Activated CD4-positive, alpha-beta T cell treated with anti-CD3 and anti-CD28 coated beads for 24 hours (primary cell): ENCODE measurements around the gene FAM222A.

Experiments used
- DNase-seq, 2 donors: peaks; one replicate each; pipeline ENCODE4 v3.0.0-alpha.2; 2020; ENCODE audit warnings: low read depth in 2 of 2

The FAM222A gene

GRCh38 chr12:109725321-109726105 lies 11.9 kb downstream of the FAM222A start:
- no peak for DNase-seq

- DNase-seq: no peak
These were observed 12.5 kb downstream of the FAM222A start for GRCh38 chr12:109726106-109726497.

GRCh38 chr12:109726511-109727038 lies 12.9 kb downstream of the FAM222A start:
- no peak for DNase-seq

DNA sequence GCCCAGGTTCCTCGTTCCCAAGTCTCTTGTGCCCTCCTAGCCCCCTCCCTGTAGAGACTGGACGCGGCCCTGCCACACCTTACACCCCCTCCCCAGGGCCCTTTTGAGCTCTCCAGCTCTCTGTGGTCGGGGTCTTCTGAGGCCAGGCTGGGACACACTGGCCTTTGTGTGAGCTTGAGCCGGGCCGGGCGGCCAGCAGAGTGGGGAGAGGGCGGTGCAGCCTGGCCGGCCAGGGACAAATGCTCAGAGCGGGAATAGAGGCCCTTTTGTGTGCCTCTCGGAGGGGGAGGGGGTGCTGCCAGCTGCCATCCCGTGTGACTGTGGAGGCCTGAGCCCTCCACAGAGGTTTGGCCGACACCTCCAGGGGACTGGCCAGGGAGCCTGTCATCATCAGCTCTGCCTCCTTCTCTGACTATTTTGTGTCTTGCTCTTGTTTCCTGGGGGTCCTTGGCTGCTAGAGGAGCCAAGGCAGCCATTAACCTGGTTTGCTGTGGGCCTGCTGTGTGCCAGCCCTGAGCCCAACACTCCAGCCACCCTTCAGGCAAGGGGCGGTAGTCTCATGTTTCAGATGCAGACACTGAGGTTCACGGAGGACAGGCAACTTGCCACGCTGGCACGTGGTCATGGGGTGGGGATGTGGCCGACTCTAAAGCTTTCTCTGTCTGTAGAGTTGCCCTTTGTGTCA lies 13.6 kb downstream of the FAM222A start:
- no peak for DNase-seq

GRCh38 chr12:109727746-109728726 lies 14.4 kb downstream of the FAM222A start:
- no peak for DNase-seq

DNA sequence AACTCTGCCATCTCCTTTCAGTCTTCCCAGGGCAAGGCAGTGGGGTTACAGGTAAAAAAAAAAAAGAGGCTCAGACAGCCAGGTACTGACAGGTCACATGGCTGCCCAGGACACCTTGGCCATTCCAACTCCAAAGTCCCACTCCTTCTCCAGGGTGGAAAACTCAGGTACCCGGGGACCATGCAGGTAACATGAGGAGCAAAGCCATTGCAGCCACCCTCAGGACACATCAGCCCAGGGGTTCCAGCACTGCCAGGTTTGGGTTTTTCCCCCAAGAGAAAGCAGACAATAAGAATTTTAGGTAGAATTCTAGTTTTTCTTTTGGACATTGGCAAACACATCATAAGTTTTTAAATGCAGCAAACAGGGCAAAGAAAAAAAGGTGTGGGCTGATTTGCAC lies 15.3 kb downstream of the FAM222A start:
- DNase-seq: no peak

GRCh38 chr12:109729371-109729781 lies 15.8 kb downstream of the FAM222A start:
- DNase-seq: no peak

DNA sequence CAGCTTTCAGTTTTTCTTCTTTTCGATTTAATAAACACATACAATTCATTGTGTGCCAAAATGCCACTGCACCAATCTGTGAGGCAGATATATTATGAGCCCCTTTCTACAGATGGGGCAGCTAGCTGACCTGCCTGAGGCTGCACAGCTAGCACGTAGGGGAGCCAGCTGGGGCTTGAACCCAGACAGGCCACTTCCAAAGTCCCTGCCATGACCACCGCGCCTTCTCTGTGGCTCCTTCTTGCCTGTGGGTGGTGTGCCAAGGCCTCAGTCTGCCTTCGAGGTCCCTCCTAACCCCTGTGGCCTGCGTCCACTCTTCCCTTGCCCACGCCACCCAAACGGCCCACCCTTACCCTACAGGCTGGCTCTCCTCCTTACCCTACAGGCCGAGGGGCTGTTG lies 16.2 kb downstream of the FAM222A start:
- DNase-seq: no peak

DNA sequence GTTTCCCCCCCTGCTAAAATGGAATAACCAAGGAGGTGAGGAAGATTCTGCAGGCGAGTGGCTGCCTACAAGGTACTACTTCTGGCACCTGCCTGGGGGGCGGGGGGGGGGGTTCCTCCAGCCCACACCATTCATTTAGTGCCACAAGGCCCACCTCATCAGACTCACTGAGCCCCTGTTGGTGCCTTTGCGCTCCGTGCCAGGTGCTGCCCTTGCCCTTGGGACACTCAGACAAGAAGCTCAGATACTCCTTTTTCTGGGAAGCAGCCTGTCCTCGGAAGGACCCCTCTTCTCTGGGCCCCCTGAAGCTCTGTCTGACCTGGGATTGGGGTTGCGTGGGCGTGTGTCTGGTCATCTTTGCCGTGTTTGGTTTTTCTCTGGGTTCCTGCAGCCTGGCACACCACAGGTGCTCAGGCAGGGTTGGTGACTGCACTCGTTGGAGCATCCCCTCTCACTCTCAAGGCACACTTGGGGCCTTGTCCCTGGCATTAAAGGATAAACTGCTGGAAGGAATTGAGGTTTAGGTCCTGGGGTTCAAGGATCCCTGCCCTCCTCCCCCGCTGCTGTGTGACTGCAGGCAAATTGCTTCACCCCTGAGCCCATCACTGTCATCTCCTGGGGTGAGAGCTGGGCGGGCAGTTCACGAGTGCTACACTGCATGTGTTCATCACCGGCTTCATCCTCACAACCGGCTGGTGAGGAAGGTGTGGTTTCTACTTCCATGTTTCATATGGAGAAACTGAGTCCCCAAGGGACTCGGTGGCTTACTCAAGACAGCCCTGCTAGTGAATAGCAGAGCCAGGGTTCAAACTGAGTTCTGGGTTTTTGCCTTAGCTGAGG lies 16.9 kb downstream of the FAM222A start:
- no peak for DNase-seq

- DNase-seq: no peak
These were observed 17.7 kb downstream of the FAM222A start for GRCh38 chr12:109731231-109731731.

- no peak for DNase-seq
These were observed 18.2 kb downstream of the FAM222A start for GRCh38 chr12:109731806-109732205.

GRCh38 chr12:109732321-109733305 lies 19.0 kb downstream of the FAM222A start:
- DNase-seq: no peak

DNA sequence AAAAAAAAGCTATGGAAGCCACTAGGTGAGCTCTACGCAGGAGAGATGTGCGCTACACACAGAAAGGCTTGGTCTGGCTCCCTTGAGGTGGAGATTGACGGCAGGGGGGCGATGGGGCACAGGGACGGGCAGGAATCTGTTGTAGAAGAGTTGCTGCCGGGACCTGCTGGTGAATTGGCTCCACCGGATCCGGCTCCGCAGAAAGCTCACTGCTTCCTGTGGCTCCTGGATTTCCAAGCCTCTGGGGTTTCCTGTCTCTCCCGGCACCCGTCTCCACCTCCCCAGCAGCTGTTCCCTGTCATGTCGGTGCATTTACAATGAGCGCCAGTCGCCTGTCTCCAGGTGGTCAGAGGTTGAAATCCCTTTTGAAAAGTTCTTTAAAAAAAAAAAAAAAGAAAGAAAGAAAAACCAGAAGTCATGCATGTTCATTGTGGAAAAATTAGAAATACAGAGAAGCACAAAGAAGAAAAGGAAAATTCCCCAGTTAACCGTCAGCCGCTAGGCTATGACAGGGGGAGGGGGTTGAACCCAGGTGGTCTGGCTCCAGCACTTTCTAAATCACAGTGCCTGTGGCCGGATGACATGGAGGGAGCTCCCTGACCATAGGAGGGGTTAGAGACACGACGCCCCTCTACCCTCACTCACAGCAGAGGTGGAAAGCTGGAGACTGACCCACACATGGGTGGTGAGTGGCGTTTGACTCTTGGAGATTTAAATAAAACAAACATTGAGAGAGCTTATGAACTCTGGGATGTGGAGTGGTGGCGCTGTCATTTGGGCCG lies 20.8 kb downstream of the FAM222A start:
- DNase-seq: no peak

DNA sequence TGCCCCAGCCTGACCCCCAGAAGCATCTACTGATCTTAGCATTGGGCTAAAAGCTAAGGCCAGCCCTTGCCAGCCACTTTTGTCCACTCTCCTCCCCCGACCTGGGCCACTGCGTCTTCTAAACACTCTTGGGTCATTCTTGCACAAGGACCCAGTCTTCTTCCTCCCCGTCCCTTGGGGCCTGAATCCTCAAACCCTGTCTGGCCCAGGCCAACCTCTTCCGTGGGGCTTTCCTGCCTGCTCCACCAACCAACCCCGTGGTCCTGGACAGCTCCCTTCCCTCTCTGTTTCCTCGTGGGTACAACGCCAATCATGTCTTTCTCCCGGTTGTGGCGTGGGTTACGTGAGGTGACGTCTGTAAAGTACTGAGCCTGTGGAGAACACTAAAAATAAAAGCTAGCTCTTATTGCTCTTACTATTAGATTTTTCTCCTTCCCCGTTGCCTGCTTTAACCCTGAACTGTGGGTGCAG lies 21.5 kb downstream of the FAM222A start:
- DNase-seq: no peak

- no peak for DNase-seq
These were observed 22.4 kb downstream of the FAM222A start for GRCh38 chr12:109735825-109736551.

DNA sequence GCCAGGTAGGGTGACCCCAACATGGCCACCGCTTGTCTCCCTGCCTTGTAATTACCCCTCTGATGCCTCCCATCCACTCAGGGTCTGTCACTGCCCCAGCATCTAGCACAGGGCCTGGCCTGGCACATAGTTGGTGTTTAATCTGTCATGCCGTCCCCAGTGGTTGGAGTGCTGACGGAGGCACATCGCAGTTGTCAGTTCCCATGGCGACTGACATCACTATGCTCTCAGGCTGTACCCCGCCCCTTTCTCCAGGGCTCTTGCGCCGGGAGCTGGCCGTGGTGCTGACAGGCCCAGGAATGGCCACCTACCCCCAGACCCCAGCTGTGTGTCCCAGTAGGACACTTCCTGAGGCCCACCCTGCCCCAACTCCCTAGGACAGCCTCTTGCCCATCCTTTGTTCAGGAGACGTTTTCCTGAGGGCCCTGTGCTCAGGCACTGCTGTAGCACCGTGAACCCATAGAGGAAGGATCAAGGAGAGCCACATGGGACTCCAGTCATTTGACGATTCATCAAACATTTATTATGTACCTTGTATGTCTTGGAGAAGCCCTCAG lies 23.0 kb downstream of the FAM222A start:
- no peak for DNase-seq

DNA sequence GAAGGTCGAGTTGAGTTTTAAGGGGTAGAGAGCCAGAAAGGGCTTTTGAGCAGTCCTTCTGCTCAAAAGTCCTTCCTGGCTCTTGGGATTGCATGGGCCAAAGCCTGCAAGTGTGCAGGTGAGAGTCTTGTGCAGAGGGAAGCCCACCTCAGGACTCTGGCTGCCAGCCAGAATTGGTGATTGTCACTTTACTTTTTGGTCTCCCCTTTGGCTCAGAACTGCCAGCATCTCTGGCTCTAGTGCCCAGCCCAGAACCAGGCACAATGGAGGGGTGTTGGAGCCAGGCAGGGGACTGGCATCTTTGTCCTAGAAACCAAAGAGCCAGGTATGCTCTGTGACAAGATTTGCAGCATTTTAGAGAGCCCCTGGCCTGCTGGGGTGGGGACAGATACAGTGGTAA lies 23.5 kb downstream of the FAM222A start:
- DNase-seq: no peak

- no peak for DNase-seq
These were observed 24.0 kb downstream of the FAM222A start for GRCh38 chr12:109737631-109738030.
